HG02840 (cell line): ENCODE measurements around the gene ANKRD24.
A peak's percentile ranks its signal among the peaks of the same experiment; 100 is the strongest.
"Not testable (repeated sequence)": the region's sequence is repeated elsewhere in the genome, so short reads cannot be mapped to it uniquely, and the experiment has no call there.

Experiments used
- ATAC-seq: cut with Tn5 transposase; IDR thresholded peaks from one replicate; pipeline ENCODE4 v1.9.1; 2021; ENCODE audit warnings: mild to moderate bottlenecking, moderate library complexity, moderate number of reproducible peaks; ENCODE audit not compliant: unreplicated experiment, low FRiP score

The ANKRD24 gene

GRCh38 chr19:4182084-4182810 is at the start of gene ANKRD24, which contains the start of gene SIRT6:
Gene ANKRD24, plus strand, starts transcription at chr19:4182689. Its CDS starts 3,737 bp downstream, at chr19:4186426.
Gene SIRT6, minus strand, starts transcription at chr19:4182563. Its CDS starts 24 bp downstream, at chr19:4182539.
- peak; percentile 78 for ATAC-seq

- ATAC-seq, result no peak
Observed at GRCh38 chr19:4134351-4134750, 48.1 kb upstream of the ANKRD24 start.

GRCh38 chr19:4135386-4135785 is 47.1 kb upstream of the ANKRD24 start:
- not testable (repeated sequence) for ATAC-seq

- no peak for ATAC-seq
Observed at GRCh38 chr19:4136680-4137088, 45.8 kb upstream of the ANKRD24 start.

- ATAC-seq, result no peak
Observed at GRCh38 chr19:4138445-4138844, 44.0 kb upstream of the ANKRD24 start.

- no peak for ATAC-seq
Observed at GRCh38 chr19:4139614-4140236, 42.8 kb upstream of the ANKRD24 start.

- no peak for ATAC-seq
Observed at GRCh38 chr19:4140237-4140711, 42.2 kb upstream of the ANKRD24 start.

- ATAC-seq, result not testable (repeated sequence)
Observed at GRCh38 chr19:4142916-4143315, 39.6 kb upstream of the ANKRD24 start.

GRCh38 chr19:4144666-4145249 is 37.7 kb upstream of the ANKRD24 start:
- ATAC-seq, result no peak

- no peak for ATAC-seq
Observed at GRCh38 chr19:4149518-4150288, 32.8 kb upstream of the ANKRD24 start.

GRCh38 chr19:4151623-4152022 is 30.9 kb upstream of the ANKRD24 start:
- ATAC-seq, result no peak

GRCh38 chr19:4152241-4152998 is 30.1 kb upstream of the ANKRD24 start:
- ATAC-seq, result no peak

- ATAC-seq, result no peak
Observed at GRCh38 chr19:4154571-4155312, 27.7 kb upstream of the ANKRD24 start.

- no peak for ATAC-seq
Observed at GRCh38 chr19:4157164-4157563, 25.3 kb upstream of the ANKRD24 start.

- ATAC-seq, result not testable (repeated sequence)
Observed at GRCh38 chr19:4157971-4158370, 24.5 kb upstream of the ANKRD24 start.

GRCh38 chr19:4161415-4162077 is 20.9 kb upstream of the ANKRD24 start:
- ATAC-seq, result no peak

- no peak for ATAC-seq
Observed at GRCh38 chr19:4164262-4164661, 18.2 kb upstream of the ANKRD24 start.

- no peak for ATAC-seq
Observed at GRCh38 chr19:4171676-4172075, 10.8 kb upstream of the ANKRD24 start.
